DMS 273 (cell line): ENCODE measurements around the gene SRRM5.
A peak's percentile ranks its signal among the peaks of the same experiment; 100 is the strongest.
"Not testable (repeated sequence)": the region's sequence is repeated elsewhere in the genome, so short reads cannot be mapped to it uniquely, and the experiment has no call there.

Experiments
- DNase-seq: peaks from one replicate; lab custom pipeline; 2025; ENCODE audit not compliant: unreplicated experiment; lab: John Stamatoyannopoulos, UW

The SRRM5 gene

GRCh38 chr19:43636121-43636683, 24.3 kb downstream of the SRRM5 start:
- DNase-seq, result no peak

- no peak for DNase-seq
These were observed 26.5 kb downstream of the SRRM5 start for GRCh38 chr19:43638214-43638994.

- no peak for DNase-seq
These were observed 27.2 kb downstream of the SRRM5 start for GRCh38 chr19:43638995-43639518.

GRCh38 chr19:43639519-43640423, 27.9 kb downstream of the SRRM5 start, which contains the start of gene CADM4:
CADM4 (minus strand) TSS chr19:43639850; CDS start chr19:43639790, 60 bp downstream.
- DNase-seq, result peak; percentile 50

- DNase-seq, result no peak
These were observed 28.5 kb downstream of the SRRM5 start for GRCh38 chr19:43640424-43640757.

- no peak for DNase-seq
These were observed 29.4 kb downstream of the SRRM5 start for GRCh38 chr19:43641333-43641732.

GRCh38 chr19:43642531-43642930, 30.6 kb downstream of the SRRM5 start:
- no peak for DNase-seq

GRCh38 chr19:43643326-43643725, 31.4 kb downstream of the SRRM5 start:
- peak; percentile 22 for DNase-seq

- DNase-seq, result no peak
These were observed 32.3 kb downstream of the SRRM5 start for GRCh38 chr19:43644181-43644580.

- no peak for DNase-seq
These were observed 36.7 kb downstream of the SRRM5 start for GRCh38 chr19:43648633-43649032.

- DNase-seq, result no peak
These were observed 37.6 kb downstream of the SRRM5 start for GRCh38 chr19:43649514-43649913.

GRCh38 chr19:43650276-43650675, 38.4 kb downstream of the SRRM5 start:
- DNase-seq, result not testable (repeated sequence)

- DNase-seq, result peak; percentile 84
These were observed 40.1 kb downstream of the SRRM5 start for GRCh38 chr19:43651758-43652545.

- DNase-seq, result no peak
These were observed 40.6 kb downstream of the SRRM5 start for GRCh38 chr19:43652546-43652874.

GRCh38 chr19:43656436-43656835, 44.5 kb downstream of the SRRM5 start:
- DNase-seq, result no peak

GRCh38 chr19:43658001-43658400, 46.1 kb downstream of the SRRM5 start:
- no peak for DNase-seq

- no peak for DNase-seq
These were observed 46.6 kb downstream of the SRRM5 start for GRCh38 chr19:43658494-43658893.

GRCh38 chr19:43660301-43660970, 48.5 kb downstream of the SRRM5 start:
- DNase-seq, result no peak

- no peak for DNase-seq
These were observed 49.1 kb downstream of the SRRM5 start for GRCh38 chr19:43660971-43661360.

- DNase-seq, result peak; percentile 29
These were observed 50.6 kb downstream of the SRRM5 start for GRCh38 chr19:43662487-43662886.
